Lower leg skin (tissue), 4 donors: ENCODE data around the gene RNU1-4. TPM values are rescaled to one million over a fixed set of nuclear protein-coding genes. Genes with fewer than 3 reads are reported as not detected.
"Not testable (repeated sequence)": the region's sequence is repeated elsewhere in the genome, so short reads cannot be mapped to it uniquely, and the experiment has no call there.

Source experiments
- DNase-seq, 2 donors: peaks; one replicate each; pipeline ENCODE4 v3.0.0-alpha.2; 2019; ENCODE audit warnings: low spot score in 2 of 2
- H3K4me3 ChIP-seq: fragments of 200-600 bp; sonication (generic); 2 replicates; pipeline ENCODE4 v1.5.1; 2017; ENCODE audit warnings: mild to moderate bottlenecking, low read depth; ENCODE audit not compliant: poor library complexity, severe bottlenecking
- CTCF ChIP-seq, 3 donors: fragments of 450-650 bp; IDR thresholded peaks; one replicate each; pipeline ENCODE4 v1.5.1; 2016; ENCODE audit warnings: antibody characterized with exemption in 3 of 3, mild to moderate bottlenecking in 3 of 3, moderate library complexity in 2 of 3
- POLR2A ChIP-seq, 2 donors: fragments of 450-650 bp; IDR thresholded peaks; one replicate each; pipeline ENCODE4 v1.6.1; 2016 to 2017; ENCODE audit warnings: antibody characterized with exemption in 2 of 2, mild to moderate bottlenecking in 1 of 2, moderate library complexity in 1 of 2
- WGBS, 2 donors: methylation state at CpG; one replicate each; pipeline ENCODE4 v1.1.5; 2018; 5-methylcytosine and 5-hydroxymethylcytosine counted together
- intact Hi-C: fragments of 100-400 bp; cut with DNase I; formaldehyde crosslinking; loops from one replicate; pipeline ENCODE4 v1.15.0; 2023; ENCODE audit warnings: low total_unique reads
- total RNA-seq, 4 donors: library from RNA; depleted of rRNA; stranded (reverse); fragments of >200 nt; gene quantifications; one replicate each; pipeline ENCODE4 v1.1.0, GENCODE V29; 2016

RNU1-4 gene
- total RNA-seq, 4 donors from 2014 or later = under 0.01 TPM; not detected in 1

DNA sequence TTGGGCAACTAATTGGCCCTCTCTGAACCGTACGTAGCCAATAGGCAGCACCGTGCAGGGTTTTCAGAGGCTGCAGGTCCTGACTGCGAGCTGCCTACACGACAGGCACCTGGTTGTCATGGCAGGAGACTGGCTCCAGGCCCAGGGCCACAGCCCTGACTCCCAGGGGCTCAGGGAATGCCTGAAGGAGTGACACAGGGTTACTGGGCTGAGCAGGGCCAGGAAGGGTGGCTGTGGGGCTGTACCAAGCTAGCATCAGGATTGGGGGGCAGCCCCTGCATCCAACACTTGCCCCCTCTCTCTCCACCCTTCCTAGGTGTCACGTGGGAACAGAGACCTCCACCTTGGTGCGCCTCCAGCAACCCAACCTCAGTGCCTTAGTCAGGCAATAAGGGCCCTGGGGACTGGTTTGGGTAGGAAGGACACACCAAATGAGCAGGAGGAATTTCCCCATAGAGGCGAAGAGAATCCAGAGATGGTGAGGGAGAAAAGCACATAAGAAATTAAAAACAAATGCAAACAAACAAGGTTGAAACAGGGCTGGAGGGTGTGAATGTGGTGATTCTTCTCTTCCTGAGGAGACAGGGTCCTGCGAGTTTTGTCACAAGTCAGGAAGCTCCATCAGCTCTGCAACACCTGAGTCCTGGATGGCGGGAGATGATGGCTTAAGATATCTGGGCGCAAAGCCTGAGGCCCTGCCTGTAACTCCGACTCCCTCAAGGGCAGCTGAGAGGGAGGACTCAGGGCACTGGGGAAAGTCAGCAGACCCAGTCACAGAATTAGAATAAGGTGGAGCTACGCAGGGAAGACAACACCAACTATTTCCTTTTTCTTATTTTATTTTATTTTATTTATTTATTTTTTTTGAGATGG is 19.7 kb upstream of the RNU1-4 start:
- DNase-seq = peak in 1 of 2 donors; percentile 78
- WGBS, 2 donors = 77 to 83% methylated on average over 13 of the region's 13 CpGs
- TF ChIP-seq POLR2A (IDR thresholded peaks at IDR 0.05) (no peak), CTCF (IDR thresholded peaks at IDR 0.05) (no peak)
- H3K4me3 ChIP-seq = no peak overlapping the region
- intact Hi-C loops = no loop called here

- DNase-seq = no peak
- intact Hi-C loops = no loop called here
- TF ChIP-seq POLR2A (IDR thresholded peaks at IDR 0.05) = no peak
- no peak for TF ChIP-seq CTCF (IDR thresholded peaks at IDR 0.05)
- H3K4me3 ChIP-seq = no peak overlapping the region
- 76 to 78% methylated on average over 11 of the region's 11 CpGs for WGBS, 2 donors
Observed at GRCh38 chr1:16721871-16722641, 18.3 kb upstream of the RNU1-4 start.

GRCh38 chr1:16724718-16725438 is 15.4 kb upstream of the RNU1-4 start:
- 74 to 76% methylated on average over 45 of the region's 45 CpGs for WGBS, 2 donors
- DNase-seq = peak in 1 of 2 donors; percentile 88
- intact Hi-C loops = no loop called here
- no peak for TF ChIP-seq POLR2A (IDR thresholded peaks at IDR 0.05)
- no peak for TF ChIP-seq CTCF (IDR thresholded peaks at IDR 0.05)
- no peak overlapping the region for H3K4me3 ChIP-seq

- peak in 1 of 2 donors; percentile 70 for DNase-seq
- H3K4me3 ChIP-seq, intact Hi-C loops: not testable (repeated sequence)
- WGBS, 2 donors = 78 to 79% methylated on average over 10 of the region's 10 CpGs
Observed at GRCh38 chr1:16725439-16726245, 14.7 kb upstream of the RNU1-4 start.

DNA sequence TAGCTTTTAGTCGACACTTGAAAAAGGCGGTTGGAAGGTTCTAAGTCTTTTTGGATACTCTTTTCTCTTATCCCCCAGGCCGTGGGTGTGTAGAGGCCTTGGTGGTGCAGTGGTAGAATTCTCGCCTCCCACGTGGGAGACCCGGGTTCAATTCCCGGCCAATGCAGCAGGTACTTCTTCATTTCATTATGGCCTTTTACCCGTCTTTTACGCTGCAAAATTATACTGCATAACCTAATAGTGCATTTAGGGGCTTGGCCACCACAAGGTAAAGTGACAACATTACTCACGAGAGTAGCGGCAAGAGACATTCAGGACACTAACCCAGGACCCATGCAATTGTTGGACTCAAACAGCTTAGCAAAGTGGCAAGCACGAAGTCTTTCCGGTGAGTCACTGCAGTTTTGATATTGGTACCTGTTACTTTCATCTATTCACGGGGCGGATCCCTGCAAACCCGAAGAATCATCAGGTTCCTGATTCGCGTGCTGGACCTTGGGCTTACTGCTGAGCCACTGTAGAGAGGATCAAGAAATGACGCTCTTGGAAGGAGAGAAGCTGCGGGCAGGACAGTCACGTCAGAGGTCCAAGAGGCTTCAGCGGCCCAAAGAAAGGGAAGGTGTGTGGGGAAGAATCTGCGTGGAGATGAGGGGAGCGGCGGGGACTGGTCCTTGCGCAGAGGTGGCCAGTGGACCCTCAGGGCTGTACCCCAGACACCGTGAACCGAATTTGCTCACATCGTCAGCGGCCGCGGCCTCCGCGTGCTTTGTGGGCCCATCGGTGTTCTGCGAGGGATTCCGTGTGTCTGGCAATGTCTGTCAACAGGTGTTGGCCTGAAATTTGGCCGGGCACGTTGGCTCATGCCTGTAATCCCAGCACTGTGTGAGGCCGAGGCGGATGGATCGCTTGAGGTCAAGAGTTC is 12.9 kb upstream of the RNU1-4 start:
- intact Hi-C loops = no loop called here
- DNase-seq = peak; percentile 43 to 90
- H3K4me3 ChIP-seq = no peak overlapping the region
- WGBS, 2 donors = 84 to 86% methylated on average over 42 of the region's 42 CpGs
- no peak for TF ChIP-seq CTCF (IDR thresholded peaks at IDR 0.05)
- TF ChIP-seq POLR2A (IDR thresholded peaks at IDR 0.05) = no peak

DNA sequence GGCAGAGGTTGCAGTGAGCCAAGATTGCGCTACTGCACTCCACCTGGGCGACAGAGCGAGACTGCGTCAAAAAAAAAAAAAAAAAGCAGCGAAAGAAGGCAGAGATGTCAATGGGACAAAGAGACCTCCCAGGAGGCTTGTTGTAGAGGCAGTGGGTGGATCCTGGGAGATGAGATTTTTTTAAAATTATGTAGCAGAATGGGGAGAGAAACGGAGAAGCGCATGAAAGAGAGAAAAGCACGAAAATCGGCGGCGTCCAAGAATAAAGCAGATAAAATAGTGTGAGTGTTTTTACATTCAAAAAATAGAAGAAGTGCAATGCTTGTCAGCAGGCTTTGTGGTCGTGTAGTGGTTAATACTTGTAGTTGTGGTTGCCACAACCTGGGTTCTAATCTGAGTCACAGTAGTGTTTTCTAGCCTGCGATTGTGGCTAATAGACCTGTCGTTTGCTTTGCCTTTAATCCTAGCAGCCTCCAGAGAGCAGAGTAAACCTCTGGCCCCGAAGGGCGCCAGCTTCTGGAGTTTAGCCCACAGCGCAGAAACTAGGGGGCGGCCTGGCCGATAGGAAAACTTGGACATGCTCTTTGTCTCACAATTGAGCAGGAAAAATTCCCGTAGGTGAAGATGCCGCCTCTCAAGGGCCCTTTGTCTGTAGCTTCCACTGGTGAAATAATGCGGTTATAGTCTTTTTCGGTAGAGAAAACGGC is 11.9 kb upstream of the RNU1-4 start:
- peak in 1 of 2 donors; percentile 84 for DNase-seq
- 76 to 77% methylated on average over 19 to 22 of the region's 24 CpGs for WGBS, 2 donors
- intact Hi-C loops, H3K4me3 ChIP-seq: not testable (repeated sequence)

- WGBS, 2 donors = 79 to 85% methylated on average over 3 of the region's 5 CpGs
- DNase-seq, intact Hi-C loops, H3K4me3 ChIP-seq: not testable (repeated sequence)
Observed at GRCh38 chr1:16732254-16732896, 7.9 kb upstream of the RNU1-4 start.
